ENCODE measurements around the gene KAZN. TPM values are rescaled to one million over a fixed set of nuclear protein-coding genes. Genes with fewer than 3 reads are reported as not detected.

Gene KAZN
- total and polyA plus RNA-seq, 2 donors (not counting 1 experiment from before 2014, with no cell fraction given): 3.4 to 5.0 TPM

- Histone ChIP-seq H3K27ac (ENCODE audit: insufficient read depth, low read length) (no peak overlapping the region), H3K4me3 (replicated peaks in 1 of 4; ENCODE audit: control extremely low read depth in 1 of 4, insufficient read depth in 1 of 4, low read depth in 3 of 4, low read length in 4 of 4) (no peak overlapping the region), H3K4me1 (ENCODE audit: control insufficient read depth, extremely low read depth, insufficient read depth, low read length) (peaks cover 24% of the 10 kb centered on the region), H4K20me1 (ENCODE audit: control insufficient read depth, extremely low read depth, insufficient read depth, low read length) (no peaks in the 10 kb centered on the region), H3K79me2 (ENCODE audit: control insufficient read depth, insufficient read depth, low read length) (peaks cover 39% of the 10 kb centered on the region), H3K9ac (ENCODE audit: insufficient read depth, low read length) (no peak overlapping the region), H3K9me3 (ENCODE audit: control insufficient read depth, insufficient read depth, low read depth, low read length) (no peaks in the 10 kb centered on the region), H3K27me3 (ENCODE audit: control insufficient read depth, insufficient read depth, low read length) (no peaks in the 10 kb centered on the region), H3K4me2 (ENCODE audit: extremely low read depth, insufficient read depth, low read length) (no peak overlapping the region), H3K36me3 (ENCODE audit: control insufficient read depth, insufficient read depth, low read length) (no peaks in the 10 kb centered on the region), H2AFZ (ENCODE audit: low read length) (no peak overlapping the region)
- TF ChIP-seq CTCF (conservative IDR thresholded peaks at IDR 0.05 in 1 of 2, IDR thresholded peaks at IDR 0.05 in 1 of 2; ENCODE audit: low read depth in 1 of 2, low read length in 2 of 2) (no peak), EZH2 (IDR thresholded peaks at IDR 0.05; ENCODE audit: low read length, missing control alignments) (no peak)
- DNase-seq (ENCODE audit: low read depth in 2 of 2): no peak
Measured at GRCh38 chr1:15160626-15161025, 562.1 kb downstream of the KAZN start.

GRCh38 chr1:15167386-15167785, 568.9 kb downstream of the KAZN start:
- H3K4me3 ChIP-seq (replicated peaks in 1 of 4; ENCODE audit: control extremely low read depth in 1 of 4, insufficient read depth in 1 of 4, low read depth in 3 of 4, low read length in 4 of 4): no peak overlapping the region
- peak; percentile 42 to 61 for DNase-seq (ENCODE audit: low read depth in 2 of 2)
- H3K4me2 ChIP-seq (ENCODE audit: extremely low read depth, insufficient read depth, low read length): no peak overlapping the region
- no peak overlapping the region for H3K27ac ChIP-seq (ENCODE audit: insufficient read depth, low read length)
- peaks cover 17% of the 10 kb centered on the region for H3K4me1 ChIP-seq (ENCODE audit: control insufficient read depth, extremely low read depth, insufficient read depth, low read length)
- H3K79me2 ChIP-seq (ENCODE audit: control insufficient read depth, insufficient read depth, low read length): peaks cover 7% of the 10 kb centered on the region
- no peak overlapping the region for H2AFZ ChIP-seq (ENCODE audit: low read length)
- TF ChIP-seq EZH2 (IDR thresholded peaks at IDR 0.05; ENCODE audit: low read length, missing control alignments) (no peak), CTCF (conservative IDR thresholded peaks at IDR 0.05 in 1 of 2, IDR thresholded peaks at IDR 0.05 in 1 of 2; ENCODE audit: low read depth in 1 of 2, low read length in 2 of 2) (peak in 1 of 2 donors; percentile 19)
- H3K27me3 ChIP-seq (ENCODE audit: control insufficient read depth, insufficient read depth, low read length): no peaks in the 10 kb centered on the region
- H4K20me1 ChIP-seq (ENCODE audit: control insufficient read depth, extremely low read depth, insufficient read depth, low read length): no peaks in the 10 kb centered on the region
- no peaks in the 10 kb centered on the region for H3K9me3 ChIP-seq (ENCODE audit: control insufficient read depth, insufficient read depth, low read depth, low read length)
- H3K9ac ChIP-seq (ENCODE audit: insufficient read depth, low read length): no peak overlapping the region
- H3K36me3 ChIP-seq (ENCODE audit: control insufficient read depth, insufficient read depth, low read length): no peaks in the 10 kb centered on the region

All from fibroblast of lung (primary cell).